IMR-90 (cell line): Measurements from ENCODE around the gene OXSR1. TPM values are rescaled to one million over a fixed set of nuclear protein-coding genes. Genes with fewer than 3 reads are reported as not detected.

ENCODE experiments used
- ATAC-seq: fragments of 200-7000 bp; cut with Tn5 transposase; 2 replicates; pipeline ENCODE4 v1.9.1; 2020; ENCODE audit warnings: low read depth, mild to moderate bottlenecking, moderate library complexity
- BruUV-seq: library from RNA; stranded (reverse); fragments of 400-500 nt; replicated peaks from 2 replicates; lab custom pipeline; 2021; lab: Mats Ljungman, UMichigan
- CTCF ChIA-PET: fragments of 300-600 bp; formaldehyde crosslinking; extraction: SDS; loops from one replicate; lab custom pipeline; 2021; ENCODE audit warnings: antibody characterized with exemption; lab: Yijun Ruan, JAX
- POLR2A ChIA-PET: fragments of 300-600 bp; sonication (Branson Sonifier 250); formaldehyde crosslinking; loops from one replicate; lab custom pipeline; 2022; ENCODE audit warnings: antibody characterized with exemption; ENCODE audit not compliant: unreplicated experiment; lab: Charles Lee
- DNase-seq: peaks from one replicate; pipeline ENCODE4 v3.0.0; 2013
- H2AFZ ChIP-seq: replicated peaks from 2 replicates; pipeline ENCODE3; 2013; ENCODE audit warnings: low read length, mild to moderate bottlenecking; ENCODE audit not compliant: poor library complexity
- H2AK5ac ChIP-seq: 2 replicates; pipeline ENCODE4 v1.6.1; 2013; ENCODE audit warnings: low read depth, low read length, inconsistent platforms
- H2AK9ac ChIP-seq: replicated peaks from 2 replicates; pipeline ENCODE3; 2013; ENCODE audit warnings: mild to moderate bottlenecking, low read depth, low read length, moderate library complexity; ENCODE audit not compliant: poor library complexity
- H2BK120ac ChIP-seq: 2 replicates; pipeline ENCODE4 v1.6.1; 2013; ENCODE audit warnings: low read depth, low read length, inconsistent platforms
- H2BK15ac ChIP-seq: 3 replicates; pipeline ENCODE4 v1.6.1; 2013; ENCODE audit warnings: low read depth, low read length, inconsistent platforms
- H2BK20ac ChIP-seq: 2 replicates; pipeline ENCODE4 v1.6.1; 2013; ENCODE audit warnings: low read depth, mild to moderate bottlenecking, inconsistent platforms, low read length, moderate library complexity
- H2BK5ac ChIP-seq: 2 replicates; pipeline ENCODE4 v1.6.1; 2013; ENCODE audit warnings: mild to moderate bottlenecking, low read depth, low read length, inconsistent platforms; ENCODE audit not compliant: poor library complexity, severe bottlenecking
- H3K14ac ChIP-seq: replicated peaks from 2 replicates; pipeline ENCODE4 v1.6.1; 2013; ENCODE audit warnings: low read depth, low read length, inconsistent platforms
- H3K18ac ChIP-seq: 2 replicates; pipeline ENCODE4 v1.6.1; 2013; ENCODE audit warnings: low read depth, low read length, control low read depth
- H3K23ac ChIP-seq: 2 replicates; pipeline ENCODE4 v1.6.1; 2013; ENCODE audit warnings: low read depth, low read length, inconsistent platforms
- H3K27ac ChIP-seq: 2 replicates; pipeline ENCODE4 v1.5.1; 2013; ENCODE audit warnings: mild to moderate bottlenecking, control low read depth, low read length; ENCODE audit not compliant: insufficient read depth
- H3K27me3 ChIP-seq: 2 replicates; pipeline ENCODE4 v1.6.1; 2013; ENCODE audit warnings: low read length; ENCODE audit not compliant: control insufficient read depth, insufficient read depth
- H3K36me3 ChIP-seq: 2 replicates; pipeline ENCODE4 v1.6.1; 2013; ENCODE audit warnings: low read length, mixed read lengths; ENCODE audit not compliant: control insufficient read depth, insufficient read depth
- H3K4ac ChIP-seq: 2 replicates; pipeline ENCODE4 v1.6.1; 2013; ENCODE audit warnings: low read depth, low read length, inconsistent platforms
- H3K4me1 ChIP-seq: 2 replicates; pipeline ENCODE4 v1.6.1; 2013; ENCODE audit warnings: low read length, mixed read lengths; ENCODE audit not compliant: control insufficient read depth, insufficient read depth
- H3K4me2 ChIP-seq: 2 replicates; pipeline ENCODE4 v1.6.1; 2013; ENCODE audit warnings: low read depth, mild to moderate bottlenecking, control low read depth, low read length, moderate library complexity
- H3K4me3 ChIP-seq: 2 replicates; pipeline ENCODE4 v1.5.1; 2013; ENCODE audit warnings: low read depth, mild to moderate bottlenecking, control low read depth, low read length, moderate library complexity; ENCODE audit not compliant: insufficient read depth
- H3K56ac ChIP-seq: 2 replicates; pipeline ENCODE4 v1.6.1; 2013; ENCODE audit warnings: low read length, inconsistent platforms; ENCODE audit not compliant: insufficient read depth; ENCODE audit errors: extremely low read depth
- H3K79me1 ChIP-seq, 2 experiments: 2 replicates each; pipeline ENCODE4 v1.6.1; 2013; ENCODE audit warnings: low read length in 2 of 2, inconsistent platforms in 1 of 2, low read depth in 1 of 2
- H3K9ac ChIP-seq: 2 replicates; pipeline ENCODE4 v1.6.1; 2013; ENCODE audit warnings: low read depth, low read length, control low read depth
- H3K9me1 ChIP-seq: 2 replicates; pipeline ENCODE4 v1.6.1; 2013; ENCODE audit warnings: low read length, inconsistent platforms; ENCODE audit not compliant: insufficient read depth
- H3K9me3 ChIP-seq: 2 replicates; pipeline ENCODE4 v1.6.1; 2013; ENCODE audit warnings: low read length; ENCODE audit not compliant: control insufficient read depth, insufficient read depth
- H4K20me1 ChIP-seq: 2 replicates; pipeline ENCODE4 v1.6.1; 2013; ENCODE audit warnings: low read length, inconsistent platforms; ENCODE audit not compliant: insufficient read depth
- H4K5ac ChIP-seq: 2 replicates; pipeline ENCODE4 v1.6.1; 2013; ENCODE audit warnings: mild to moderate bottlenecking, low read depth, low read length, control low read depth
- H4K8ac ChIP-seq, 2 experiments: 2 replicates each; pipeline ENCODE4 v1.6.1; 2013; ENCODE audit warnings: low read depth in 2 of 2, low read length in 2 of 2, control low read depth in 1 of 2, inconsistent platforms in 1 of 2
- H4K91ac ChIP-seq: 2 replicates; pipeline ENCODE4 v1.6.1; 2013; ENCODE audit warnings: low read depth, low read length, inconsistent platforms; ENCODE audit not compliant: insufficient read depth
- MAFK ChIP-seq: IDR thresholded peaks from 2 replicates; pipeline ENCODE4 v1.6.1; 2012; ENCODE audit warnings: low read depth, low read length, improper control_type of control experiment
- WGBS, 2 experiments: methylation state at CpG; one replicate each; pipeline versions ENCODE4 v1.1.5 to v1.1.7; 2013; ENCODE audit warnings: missing lambda C conversion rate in 2 of 2; ENCODE audit not compliant: insufficient read length in 1 of 2; ENCODE audit errors: extremely low coverage in 2 of 2; 5-methylcytosine and 5-hydroxymethylcytosine counted together
- dilution Hi-C: fragments of 300-500 bp; cut with HindIII; formaldehyde crosslinking; loops from one replicate; pipeline ENCODE4 v1.14.3; 2018; ENCODE audit warnings: low sequenced_read_pairs; ENCODE audit not compliant: unreplicated experiment
- in situ Hi-C: fragments of 300-500 bp; cut with MboI; formaldehyde crosslinking; loops from 3 replicates; pipeline ENCODE4 v1.14.3; 2019; ENCODE audit warnings: low sequenced_read_pairs, inconsistent platforms, mixed read lengths
- intact Hi-C: fragments of 100-400 bp; cut with micrococcal nuclease; formaldehyde crosslinking; loops from 2 replicates; pipeline ENCODE4 v1.10.0; 2022
- polyA plus RNA-seq, 3 experiments: library from polyadenylated mRNA; depleted of rRNA; stranded (reverse); fragments of >200 nt; gene quantifications; 2 replicates each; pipeline ENCODE4 v1.2.3, GENCODE V29; 2012; ENCODE audit warnings: low replicate concordance in 1 of 3
- total RNA-seq: library from RNA; depleted of rRNA; stranded (reverse); fragments of >200 nt; gene quantifications from 2 replicates; pipeline ENCODE4 v1.2.3, GENCODE V29; 2012

The OXSR1 gene
- total and polyA plus RNA-seq, 2 of the 4 experiments (the other 2 are of a cell fraction), result 32.9 to 37.6 TPM

DNA sequence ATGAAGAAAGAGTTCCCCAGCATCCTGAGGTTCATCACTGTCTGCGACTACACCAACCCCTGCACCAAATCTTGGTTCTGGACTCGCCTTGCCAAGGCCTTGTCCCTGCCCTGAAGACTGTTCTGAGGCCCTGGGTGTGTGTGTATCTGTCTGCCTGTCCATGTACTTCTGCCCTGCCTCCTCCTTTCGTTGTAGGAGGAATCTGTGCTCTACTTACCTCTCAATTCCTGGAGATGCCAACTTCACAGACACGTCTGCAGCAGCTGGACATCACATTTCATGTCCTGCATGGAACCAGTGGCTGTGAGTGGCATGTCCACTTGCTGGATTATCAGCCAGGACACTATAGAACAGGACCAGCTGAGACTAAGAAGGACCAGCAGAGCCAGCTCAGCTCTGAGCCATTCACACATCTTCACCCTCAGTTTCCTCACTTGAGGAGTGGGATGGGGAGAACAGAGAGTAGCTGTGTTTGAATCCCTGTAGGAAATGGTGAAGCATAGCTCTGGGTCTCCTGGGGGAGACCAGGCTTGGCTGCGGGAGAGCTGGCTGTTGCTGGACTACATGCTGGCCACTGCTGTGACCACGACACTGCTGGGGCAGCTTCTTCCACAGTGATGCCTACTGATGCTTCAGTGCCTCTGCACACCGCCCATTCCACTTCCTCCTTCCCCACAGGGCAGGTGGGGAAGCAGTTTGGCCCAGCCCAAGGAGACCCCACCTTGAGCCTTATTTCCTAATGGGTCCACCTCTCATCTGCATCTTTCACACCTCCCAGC lies 24.0 kb upstream of the OXSR1 start:
- H3K27me3 ChIP-seq, result no peaks in the 10 kb centered on the region
- no peak overlapping the region for H4K91ac ChIP-seq
- H4K8ac ChIP-seq, result no peak overlapping the region
- H3K9me3 ChIP-seq, result peaks cover 3% of the 10 kb centered on the region; the same call in 1 of the 2 replicates
- H3K23ac ChIP-seq, result no peak overlapping the region
- no peak overlapping the region for H3K4me2 ChIP-seq
- no peak overlapping the region for H3K56ac ChIP-seq
- no peak overlapping the region for H3K4me3 ChIP-seq
- no peak overlapping the region for H3K18ac ChIP-seq
- H3K9ac ChIP-seq, result no peak overlapping the region
- H3K4ac ChIP-seq, result no peak overlapping the region
- H2BK120ac ChIP-seq, result no peak overlapping the region
- H3K27ac ChIP-seq, result no peak overlapping the region
- peaks cover 13% of the 10 kb centered on the region for H3K4me1 ChIP-seq
- no CpG with 5 or more reads among the region's 7 CpGs for WGBS, 2 experiments
- ChIA-PET CTCF (interaction anchor here (0.9 kb wide), 1 partner anchor 157 kb away, joined by 3 read pairs; no protein-coding TSS in a partner anchor), POLR2A (no interaction called here)
- intact Hi-C loops (no loop called here), dilution Hi-C loops (no loop called here), in situ Hi-C loops (no loop called here)
- H2AFZ ChIP-seq, result no peak overlapping the region
- BruUV-seq, result no TSS peak
- no peak overlapping the region for H2AK5ac ChIP-seq
- no peak overlapping the region for H2BK5ac ChIP-seq
- no peak overlapping the region for H3K14ac ChIP-seq
- no peak for TF ChIP-seq MAFK
- ATAC-seq (no peak), DNase-seq (no peak)
- peaks cover 24% of the 10 kb centered on the region for H3K9me1 ChIP-seq
- no peaks in the 10 kb centered on the region for H4K20me1 ChIP-seq
- peaks cover 19% of the 10 kb centered on the region for H3K36me3 ChIP-seq
- peaks cover 21 to 46% of the 10 kb centered on the region in 2 experiments for H3K79me1 ChIP-seq
- H2BK20ac ChIP-seq, result no peak overlapping the region
- no peak overlapping the region for H4K5ac ChIP-seq
- H2BK15ac ChIP-seq, result no peak overlapping the region
- no peak overlapping the region for H2AK9ac ChIP-seq
